Measurements from ENCODE around the gene JAK3. TPM values are rescaled to one million over a fixed set of nuclear protein-coding genes. Genes with fewer than 3 reads are reported as not detected.

The JAK3 gene
- total RNA-seq (2022; extraction: Qiagen RNA extraction; ENCODE audit: low read depth): 0.13 to 0.35 TPM (median 0.23 TPM) in 5 replicates

DNA sequence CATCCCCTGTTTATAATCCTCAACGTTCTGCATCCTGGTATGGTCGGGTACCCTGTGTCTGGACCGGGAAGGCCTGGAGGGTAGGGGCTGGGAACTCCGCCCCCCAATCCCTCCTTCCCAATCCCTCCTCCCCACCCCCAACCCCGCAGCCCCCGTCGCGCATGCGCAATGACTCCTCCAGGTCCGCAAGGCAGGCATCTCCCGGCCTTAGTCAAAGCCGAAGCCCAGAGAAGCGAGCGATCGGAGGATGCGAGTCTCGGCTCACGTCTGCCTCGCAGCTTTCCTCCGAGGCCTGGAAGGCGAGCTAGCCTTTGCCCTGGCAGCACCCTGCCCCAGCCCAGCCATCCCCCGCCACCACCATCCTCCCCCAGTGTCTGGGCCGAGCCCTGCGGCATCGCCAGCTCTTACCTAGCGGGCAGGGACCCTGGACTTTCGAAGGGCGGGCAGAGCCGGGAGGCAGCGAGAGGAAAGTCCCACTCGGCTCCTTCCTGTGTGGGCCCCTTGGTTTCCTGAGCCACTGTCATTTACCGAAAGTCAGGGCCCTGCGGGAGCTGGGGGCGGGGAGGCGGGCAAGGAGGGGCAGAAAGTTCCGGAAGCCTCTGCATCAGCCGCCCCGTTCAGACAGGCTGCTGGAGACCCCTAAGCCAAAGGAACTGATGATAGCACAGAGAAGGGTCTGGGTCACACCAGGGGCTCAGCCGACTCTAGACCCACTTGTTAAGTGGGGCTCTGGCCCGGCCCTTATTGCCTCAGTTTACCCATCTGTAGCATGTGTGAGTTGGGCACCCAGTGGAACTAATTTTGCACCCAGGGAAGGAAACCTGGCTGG is at the start of gene JAK3:
TSS of gene JAK3 (minus strand) at position 445 of the 829 bp plus-strand sequence. CDS start 3,565 bp downstream, outside the sequence.

DNA sequence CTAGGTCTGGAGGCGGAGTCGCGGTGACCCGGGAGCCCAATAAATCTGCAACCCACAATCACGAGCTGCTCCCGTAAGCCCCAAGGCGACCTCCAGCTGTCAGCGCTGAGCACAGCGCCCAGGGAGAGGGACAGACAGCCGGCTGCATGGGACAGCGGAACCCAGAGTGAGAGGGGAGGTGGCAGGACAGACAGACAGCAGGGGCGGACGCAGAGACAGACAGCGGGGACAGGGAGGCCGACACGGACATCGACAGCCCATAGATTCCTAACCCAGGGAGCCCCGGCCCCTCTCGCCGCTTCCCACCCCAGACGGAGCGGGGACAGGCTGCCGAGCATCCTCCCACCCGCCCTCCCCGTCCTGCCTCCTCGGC is 24.1 kb upstream of the JAK3 start, which contains the start of gene SLC5A5:
TSS of gene SLC5A5 (plus strand) at position 68 of the 373 bp plus-strand sequence. CDS start 375 bp downstream, outside the sequence.

GRCh38 chr19:17859533-17860330 is 11.9 kb upstream of the JAK3 start, which contains the start of gene RPL18A:
Gene RPL18A, plus strand, starts transcription at chr19:17859910. Its CDS starts 47 bp downstream, at chr19:17859957.

DNA sequence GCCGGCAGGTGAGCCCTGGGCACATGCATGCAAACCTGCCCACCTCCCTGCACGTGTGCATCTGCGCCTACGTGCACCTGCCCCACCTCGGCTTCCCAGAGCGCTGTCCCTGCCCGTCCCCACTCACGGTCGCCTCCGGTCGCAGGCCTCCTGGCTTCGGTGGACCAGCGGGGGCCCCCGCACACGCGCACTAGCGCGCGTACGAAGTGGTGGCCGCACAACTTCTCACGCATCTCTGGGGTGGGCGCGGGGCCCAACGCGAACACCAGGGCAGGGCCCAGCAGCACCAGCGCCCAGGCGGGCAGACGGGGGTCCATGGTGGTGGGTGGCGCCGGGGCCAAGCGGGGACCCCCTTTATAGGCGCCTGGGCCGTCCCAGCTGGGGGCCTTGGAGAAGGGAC is 26.6 kb downstream of the JAK3 start, which contains the start of gene INSL3:
TSS of gene INSL3 (minus strand) at position 330 of the 400 bp plus-strand sequence. CDS start at position 317, 13 bp downstream.

DNA sequence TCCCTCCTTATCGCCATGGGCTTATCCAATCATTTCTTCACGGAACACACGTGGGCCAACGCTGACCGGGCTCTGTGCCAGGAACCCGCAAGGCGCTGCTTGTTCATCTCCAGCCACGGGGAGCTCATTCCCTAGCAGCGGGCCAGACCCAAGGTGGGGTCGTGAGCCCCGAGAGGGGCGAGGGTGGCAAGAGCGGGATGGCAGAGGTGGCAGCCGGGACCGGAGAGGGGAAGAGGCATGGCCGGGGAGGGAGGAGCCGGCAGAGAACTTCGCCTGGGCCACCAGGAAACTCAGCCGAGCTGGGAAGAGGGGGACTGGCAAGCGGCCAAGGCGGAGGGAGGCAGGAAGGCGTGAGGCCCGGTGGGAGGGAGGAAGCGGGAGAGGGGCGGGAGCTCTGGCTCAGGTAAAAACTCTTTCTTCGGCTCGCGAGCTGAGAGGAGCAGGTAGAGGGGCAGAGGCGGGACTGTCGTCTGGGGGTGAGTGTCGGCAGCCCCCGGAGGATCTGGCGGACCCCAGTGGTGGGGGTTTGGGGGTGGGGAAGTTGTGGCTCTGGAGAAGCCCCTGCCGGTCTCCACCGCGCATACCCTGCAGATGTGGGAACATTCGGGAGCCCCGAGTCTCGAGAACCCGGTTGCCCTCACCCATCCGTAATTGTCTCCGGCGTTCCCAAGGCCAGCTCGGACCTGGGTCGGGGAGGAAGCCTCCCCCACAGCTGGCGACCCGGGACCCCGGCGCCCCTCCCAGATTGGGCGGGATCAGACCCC is 52.9 kb downstream of the JAK3 start, which contains the start of gene B3GNT3:
TSS of gene B3GNT3 (plus strand) at position 408 of the 764 bp plus-strand sequence. CDS start 12,670 bp downstream, outside the sequence.

Other genes with a start within 250 kb of the JAK3 start
- gene UNC13A, start 159.6 kb downstream of the JAK3 start, total RNA-seq (2022; extraction: Qiagen RNA extraction; ENCODE audit: low read depth): 1.5 to 2.0 TPM (median 1.7 TPM) in 5 replicates
- gene MAP1S, start 128.5 kb downstream of the JAK3 start, total RNA-seq (2022; extraction: Qiagen RNA extraction; ENCODE audit: low read depth): 29.4 to 36.2 TPM (median 33.8 TPM) in 5 replicates
- gene FCHO1, start 96.5 kb downstream of the JAK3 start, total RNA-seq (2022; extraction: Qiagen RNA extraction; ENCODE audit: low read depth): 17.9 to 22.4 TPM (median 19.8 TPM) in 5 replicates
- gene B3GNT3, start 52.8 kb downstream of the JAK3 start, total RNA-seq (2022; extraction: Qiagen RNA extraction; ENCODE audit: low read depth): 3.5 to 4.5 TPM (median 3.9 TPM) in 5 replicates
- 0.37 to 0.81 TPM (median 0.41 TPM) in 4 of 5 replicates, not detected in the other for gene INSL3, start 26.5 kb downstream of the JAK3 start, total RNA-seq (2022; extraction: Qiagen RNA extraction; ENCODE audit: low read depth)
- 1,783 to 2,342 TPM (median 2,224 TPM) in 5 replicates for gene RPL18A, start 11.9 kb upstream of the JAK3 start, total RNA-seq (2022; extraction: Qiagen RNA extraction; ENCODE audit: low read depth)
- gene SLC5A5, start 24.0 kb upstream of the JAK3 start, total RNA-seq (2022; extraction: Qiagen RNA extraction; ENCODE audit: low read depth): 0.06 to 0.13 TPM (median 0.10 TPM) in 4 of 5 replicates, not detected in the other
- 98.0 to 115 TPM (median 105 TPM) in 5 replicates for gene CCDC124, start 85.0 kb upstream of the JAK3 start, total RNA-seq (2022; extraction: Qiagen RNA extraction; ENCODE audit: low read depth)
- gene KCNN1, start 119.1 kb upstream of the JAK3 start, total RNA-seq (2022; extraction: Qiagen RNA extraction; ENCODE audit: low read depth): 0.37 to 1.4 TPM (median 0.59 TPM) in 5 replicates
- 19.4 to 29.6 TPM (median 27.1 TPM) in 5 replicates for gene ARRDC2, start 160.2 kb upstream of the JAK3 start, total RNA-seq (2022; extraction: Qiagen RNA extraction; ENCODE audit: low read depth)
- gene IL12RB1, start 239.0 kb upstream of the JAK3 start, total RNA-seq (2022; extraction: Qiagen RNA extraction; ENCODE audit: low read depth): not detected in 5 replicates
- 1.7 to 2.6 TPM (median 1.9 TPM) in 5 replicates for gene MAST3, start 249.8 kb upstream of the JAK3 start, total RNA-seq (2022; extraction: Qiagen RNA extraction; ENCODE audit: low read depth)

Measured in A549 treated with CpdA at 1 μM for 4 hours (cell line).